Umbilical cord (tissue), 2 donors: Measurements from ENCODE around the gene TBC1D5. TPM values are rescaled to one million over a fixed set of nuclear protein-coding genes. Genes with fewer than 3 reads are reported as not detected.

Source experiments
- DNase-seq: peaks from one replicate; pipeline ENCODE4 v3.0.0-alpha.2; 2015; ENCODE audit warnings: low spot score
- total RNA-seq: library from RNA; depleted of rRNA; stranded (reverse); fragments of >200 nt; gene quantifications from one replicate; pipeline ENCODE4 v1.2.3, GENCODE V29; 2014; ENCODE audit warnings: low replicate concordance; ENCODE audit not compliant: insufficient read depth

The TBC1D5 gene
- total RNA-seq, 1 donor from 2014 or later: 92.2 TPM

DNA sequence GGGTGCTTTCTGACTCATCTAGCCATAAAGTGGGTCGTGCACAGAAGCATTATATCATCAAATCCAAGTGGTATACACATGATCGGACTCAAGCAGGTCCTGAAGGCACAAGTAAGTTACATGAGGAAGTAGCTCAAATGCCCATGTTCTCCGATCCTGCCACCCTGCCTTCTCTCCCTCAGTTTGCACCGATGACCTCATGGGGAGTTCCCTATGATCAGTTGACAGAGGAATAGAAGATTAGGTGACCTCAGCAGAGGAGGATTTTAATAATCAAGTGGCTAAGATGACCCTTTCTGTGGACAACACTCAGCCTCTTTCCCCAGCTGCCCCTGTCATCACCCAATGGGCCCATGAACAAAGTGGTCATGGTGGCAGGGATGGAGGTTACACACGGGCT lies 149.5 kb downstream of the TBC1D5 start:
- no peak for DNase-seq

DNA sequence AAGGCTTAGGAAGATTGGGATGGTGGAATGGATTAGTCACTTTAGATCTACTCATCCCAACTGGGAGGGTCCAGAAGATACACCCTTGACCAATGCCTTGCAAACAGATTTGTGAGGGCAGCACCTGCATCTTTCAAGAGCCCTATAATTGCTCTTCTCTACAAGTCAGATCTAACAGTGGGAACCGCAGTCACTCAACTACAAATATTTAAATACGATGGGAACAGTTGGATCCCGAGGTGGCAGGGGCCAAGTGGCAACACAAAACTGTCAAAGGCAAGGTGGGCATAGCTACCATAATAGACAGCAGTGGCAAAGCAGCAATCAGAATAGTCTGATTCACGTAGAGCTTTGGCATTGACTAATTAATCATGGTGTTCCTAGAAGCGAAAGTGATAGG lies 152.0 kb downstream of the TBC1D5 start:
- DNase-seq: no peak

- no peak for DNase-seq
These were observed 152.5 kb downstream of the TBC1D5 start for GRCh38 chr3:17589888-17590287.

DNA sequence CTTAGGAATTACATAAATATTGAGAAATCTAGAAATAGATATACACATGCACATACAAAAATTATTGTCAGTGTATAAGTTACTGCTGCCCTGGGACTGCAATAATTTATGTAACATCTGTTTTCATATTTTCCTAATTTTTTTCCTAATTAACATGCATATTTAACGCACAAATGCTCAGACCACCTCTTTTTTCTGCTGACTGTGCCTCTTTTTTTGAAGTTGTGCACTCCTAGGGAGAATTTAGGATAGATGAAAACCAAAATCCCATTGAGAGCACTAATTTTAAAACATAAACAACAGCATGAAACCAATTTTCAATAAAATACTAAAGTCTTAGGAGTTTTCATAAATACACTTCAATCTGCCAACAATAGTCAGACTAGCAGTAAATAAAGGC lies 154.0 kb downstream of the TBC1D5 start:
- DNase-seq: no peak

DNA sequence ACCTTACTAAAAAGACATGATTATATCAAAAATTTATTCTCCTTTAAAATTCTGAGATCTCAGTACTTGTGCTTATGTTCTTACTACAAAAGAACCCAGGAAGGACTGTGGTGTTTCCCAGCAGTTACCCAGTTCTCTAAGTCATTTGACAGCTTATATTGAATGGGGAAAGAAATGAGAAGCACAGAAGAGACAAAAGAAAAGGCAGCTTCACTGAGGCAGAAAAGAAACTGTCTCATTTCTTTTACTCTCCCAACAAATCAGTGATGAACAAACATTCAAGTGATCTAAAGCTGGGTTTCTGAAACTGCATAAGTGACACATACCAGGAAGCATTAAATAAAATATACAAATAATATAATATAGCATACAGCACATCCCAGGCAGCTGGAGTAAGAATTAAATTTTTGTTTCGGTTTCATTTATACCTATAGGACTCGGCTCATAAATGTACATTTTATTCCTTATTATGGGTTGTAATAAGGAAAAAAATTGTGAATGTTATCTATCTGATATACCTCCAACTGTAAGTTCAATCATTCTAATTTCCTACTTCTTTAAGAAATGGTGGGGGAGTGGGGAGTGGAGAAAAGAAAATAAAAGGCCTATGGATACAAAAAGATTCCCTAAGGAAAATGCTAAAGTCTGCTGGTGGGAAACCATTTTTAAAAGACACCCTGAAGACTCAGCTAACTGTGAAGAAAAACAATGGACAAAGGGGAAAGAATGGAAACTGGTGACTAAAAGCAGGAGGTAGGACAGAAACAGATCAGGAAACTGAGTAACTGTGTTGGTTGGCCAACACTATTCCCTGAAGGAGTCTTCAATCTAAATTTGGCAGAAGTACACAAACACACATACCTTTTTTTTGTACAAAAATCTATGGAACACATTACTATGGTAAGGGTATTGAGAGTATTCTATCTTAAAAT lies 156.8 kb downstream of the TBC1D5 start:
- DNase-seq: no peak

DNA sequence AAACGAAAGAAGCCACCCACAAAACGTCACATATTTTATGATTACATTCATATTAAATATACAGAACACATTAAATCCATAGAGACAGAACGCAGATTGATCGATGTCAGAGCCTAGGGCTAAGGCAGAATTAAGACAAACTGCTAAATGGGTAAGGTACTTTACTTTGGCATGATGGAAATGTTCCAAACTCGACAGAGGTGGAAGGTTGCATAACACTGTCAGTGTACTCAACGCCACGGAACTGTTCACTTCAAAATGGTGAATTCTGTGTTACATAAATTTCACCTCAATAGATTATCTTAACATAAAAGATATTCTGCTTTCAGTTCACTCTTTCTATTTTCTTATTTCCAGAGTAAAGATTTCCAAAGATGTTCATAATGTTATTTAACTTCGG lies 158.4 kb downstream of the TBC1D5 start:
- DNase-seq: no peak

GRCh38 chr3:17583530-17583929 lies 158.9 kb downstream of the TBC1D5 start:
- DNase-seq: no peak

DNA sequence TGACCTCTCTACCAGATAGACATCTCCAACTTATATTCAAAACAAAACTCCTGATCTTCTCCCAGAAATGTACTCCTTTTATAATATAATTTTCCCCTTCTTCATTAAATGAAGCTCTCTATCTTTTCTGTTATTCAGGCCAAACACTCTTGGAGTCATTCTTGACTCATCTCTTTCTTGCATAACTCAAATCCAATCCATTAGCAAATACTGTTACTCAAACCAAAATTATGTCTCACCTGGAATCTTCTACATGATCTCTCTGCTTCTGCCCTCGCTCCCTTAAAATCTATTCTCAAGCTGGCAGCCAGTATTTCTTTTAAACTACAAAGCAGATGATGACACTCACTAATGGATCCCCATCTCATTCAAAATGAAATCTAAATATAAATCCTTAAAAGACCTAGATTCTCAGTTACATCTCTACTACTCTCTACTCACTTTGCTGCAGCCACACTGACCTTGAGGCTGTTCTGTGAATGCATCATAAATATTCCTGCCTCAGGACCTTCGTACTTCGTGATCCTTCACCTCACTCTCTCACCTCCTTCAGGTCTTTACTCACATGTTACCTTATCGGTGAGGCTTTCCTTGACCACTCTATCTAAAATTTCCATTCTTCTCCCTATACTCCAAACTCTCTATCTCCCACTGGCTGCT lies 160.9 kb downstream of the TBC1D5 start:
- DNase-seq: no peak

DNA sequence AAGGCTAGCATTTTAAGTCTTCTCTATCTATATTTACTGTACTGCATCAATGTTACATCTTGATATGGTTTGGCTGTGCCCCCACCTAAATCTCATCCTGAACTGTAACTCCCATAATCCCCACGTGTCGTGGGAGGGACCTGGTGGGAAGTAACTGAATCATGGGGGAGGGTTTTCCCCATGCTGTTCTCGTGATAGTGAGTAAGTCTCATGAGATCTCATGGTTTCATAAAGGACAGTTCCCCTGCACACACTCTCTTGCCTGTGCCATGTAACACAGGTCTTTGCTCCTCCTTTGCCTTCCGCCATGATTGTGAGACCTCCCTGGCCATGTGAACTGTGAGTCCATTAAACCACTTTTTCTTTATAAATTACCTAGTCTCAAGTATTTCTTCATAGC lies 161.5 kb downstream of the TBC1D5 start:
- no peak for DNase-seq

DNA sequence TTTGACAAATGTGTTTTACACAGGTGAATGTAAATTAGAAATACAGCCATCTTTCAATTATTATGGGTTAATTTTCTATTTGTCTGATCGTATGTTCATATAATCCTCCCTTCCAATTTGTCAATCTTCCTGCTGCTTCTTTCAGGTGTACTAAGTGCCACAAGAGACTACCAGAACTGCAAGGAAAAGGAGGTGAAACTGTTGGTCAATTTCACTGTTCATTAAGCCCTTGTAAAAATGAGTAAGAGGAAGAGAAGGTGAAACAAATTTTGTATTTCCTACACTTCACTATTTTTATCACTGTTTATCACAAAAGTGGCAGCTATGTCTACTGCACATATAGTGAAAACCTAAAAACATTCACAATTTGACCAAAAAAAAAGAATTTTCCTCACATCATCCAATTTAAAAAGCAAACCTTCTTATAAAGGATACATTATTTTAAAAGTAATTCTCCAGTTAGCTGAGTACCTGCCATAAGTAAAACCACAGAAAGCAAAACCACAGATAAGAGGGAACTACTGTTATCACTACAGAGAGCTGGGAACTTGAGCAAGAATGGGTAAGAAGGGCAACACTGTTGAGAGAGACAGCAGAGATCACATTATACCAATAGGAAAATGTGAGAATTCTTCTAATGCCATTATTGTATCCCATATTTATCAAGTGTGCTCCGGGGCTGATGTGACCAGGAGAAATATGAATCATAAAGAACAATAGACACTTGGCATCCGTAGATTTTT lies 163.0 kb downstream of the TBC1D5 start:
- no peak for DNase-seq

- no peak for DNase-seq
These were observed 164.5 kb downstream of the TBC1D5 start for GRCh38 chr3:17577796-17578520.

DNA sequence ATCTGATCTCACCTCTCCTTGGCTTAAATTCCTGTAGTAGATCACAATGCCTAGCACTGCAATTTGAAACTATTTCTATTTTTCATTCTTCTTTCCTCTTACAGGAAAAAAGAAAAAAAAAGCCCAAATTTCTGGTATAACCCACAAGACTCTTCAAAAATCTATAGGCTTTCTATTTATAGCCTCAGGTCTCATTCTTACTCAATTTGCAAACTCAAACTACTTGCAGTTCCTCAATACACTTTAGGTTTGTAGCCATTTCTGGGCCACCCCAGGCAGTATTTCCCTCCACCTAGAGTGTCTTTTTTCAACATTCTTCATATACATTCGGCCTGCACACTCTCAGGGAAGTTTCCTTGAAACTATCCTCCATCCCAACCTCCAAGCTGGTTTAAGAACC lies 169.0 kb downstream of the TBC1D5 start:
- DNase-seq: no peak

DNA sequence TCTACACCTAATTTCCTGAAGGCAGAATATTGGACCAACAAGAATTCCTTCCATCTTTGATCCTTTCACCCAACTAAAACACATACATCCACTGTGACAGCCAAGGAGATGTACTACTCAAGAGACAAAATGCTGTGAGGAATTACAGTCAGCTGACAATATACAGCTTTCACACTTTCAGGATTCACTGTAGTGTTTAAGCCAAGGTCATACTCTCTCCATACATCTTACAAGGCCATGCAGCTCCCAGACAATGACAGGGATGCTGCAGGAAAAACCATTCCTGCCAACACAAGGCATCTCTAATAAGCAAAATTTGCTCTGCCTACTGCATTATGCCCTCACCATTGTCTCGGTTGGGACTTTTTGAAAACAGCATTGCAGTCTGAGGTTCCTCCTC lies 170.7 kb downstream of the TBC1D5 start:
- no peak for DNase-seq

GRCh38 chr3:17562845-17563244 lies 179.6 kb downstream of the TBC1D5 start:
- DNase-seq: no peak

DNA sequence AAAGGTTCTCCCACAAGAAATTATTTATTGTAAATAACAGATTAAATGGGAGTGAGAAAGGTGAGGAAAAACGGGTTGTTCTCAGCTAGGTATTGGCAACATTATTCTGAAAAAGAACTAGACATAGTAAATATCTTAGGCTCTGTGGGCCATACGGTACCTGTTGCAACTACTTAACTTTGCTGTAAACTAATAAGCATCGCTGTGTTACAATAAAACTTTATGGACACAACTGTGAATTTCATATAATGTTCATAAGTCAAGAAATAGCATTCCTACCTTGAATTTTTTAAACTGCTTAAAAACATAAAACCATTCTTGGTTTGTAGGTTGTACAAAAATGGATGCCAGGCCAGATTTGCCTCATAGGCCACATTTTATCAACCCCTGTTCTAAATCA lies 183.9 kb downstream of the TBC1D5 start:
- no peak for DNase-seq

- no peak for DNase-seq
These were observed 184.5 kb downstream of the TBC1D5 start for GRCh38 chr3:17557749-17558463.

GRCh38 chr3:17555525-17555924 lies 186.9 kb downstream of the TBC1D5 start:
- no peak for DNase-seq

- DNase-seq: no peak
These were observed 188.4 kb downstream of the TBC1D5 start for GRCh38 chr3:17554078-17554477.

GRCh38 chr3:17553080-17553479 lies 189.4 kb downstream of the TBC1D5 start:
- peak; percentile 16 for DNase-seq

- DNase-seq: no peak
These were observed 190.1 kb downstream of the TBC1D5 start for GRCh38 chr3:17552351-17552750.

- no peak for DNase-seq
These were observed 190.5 kb downstream of the TBC1D5 start for GRCh38 chr3:17551895-17552294.
